ENCODE results near the gene C2orf78. TPM values are rescaled to one million over a fixed set of nuclear protein-coding genes. Genes with fewer than 3 reads are reported as not detected.

The C2orf78 gene
- total RNA-seq, 2 experiments from 2014 or later: not detected

GRCh38 chr2:73851274-73851673 is 67.3 kb downstream of the C2orf78 start:
- intact Hi-C loops (cut with micrococcal nuclease; ENCODE audit: unreplicated experiment): no loop called here
- no peaks in the 10 kb centered on the region for H3K9me2 ChIP-seq (ENCODE audit: insufficient read depth, low read length)
- CTCF ChIA-PET (ENCODE audit: unreplicated experiment): no interaction called here
- H3K4me3 ChIP-seq (ENCODE audit: low read depth, low read length, poor library complexity, severe bottlenecking): no peak overlapping the region
- POLR2A ChIA-PET: no interaction called here
- no peaks in the 10 kb centered on the region for H3K79me2 ChIP-seq (ENCODE audit: insufficient read depth, low read depth, low read length)
- no peak overlapping the region for H3K4me2 ChIP-seq (ENCODE audit: low read length)
- H3K36me3 ChIP-seq (ENCODE audit: insufficient read depth, low read length): peaks cover 95% of the 10 kb centered on the region
- no peaks in the 10 kb centered on the region for H4K20me1 ChIP-seq (ENCODE audit: insufficient read depth, low read length)
- H2AFZ ChIP-seq (ENCODE audit: low read length): no peak overlapping the region
- H3K27ac ChIP-seq (ENCODE audit: low read depth, low read length, poor library complexity, severe bottlenecking): no peak overlapping the region
- no TSS peak for BruUV-seq (replicated peaks)
- peaks cover 1% of the 10 kb centered on the region for H3K4me1 ChIP-seq (ENCODE audit: insufficient read depth, low read length, poor library complexity, severe bottlenecking)
- TF ChIP-seq EZH2phosphoT487 (IDR thresholded peaks at IDR 0.05; ENCODE audit: borderline replicate concordance, low read depth, low read length): no peak
- TF ChIP-seq, protein P1, sequence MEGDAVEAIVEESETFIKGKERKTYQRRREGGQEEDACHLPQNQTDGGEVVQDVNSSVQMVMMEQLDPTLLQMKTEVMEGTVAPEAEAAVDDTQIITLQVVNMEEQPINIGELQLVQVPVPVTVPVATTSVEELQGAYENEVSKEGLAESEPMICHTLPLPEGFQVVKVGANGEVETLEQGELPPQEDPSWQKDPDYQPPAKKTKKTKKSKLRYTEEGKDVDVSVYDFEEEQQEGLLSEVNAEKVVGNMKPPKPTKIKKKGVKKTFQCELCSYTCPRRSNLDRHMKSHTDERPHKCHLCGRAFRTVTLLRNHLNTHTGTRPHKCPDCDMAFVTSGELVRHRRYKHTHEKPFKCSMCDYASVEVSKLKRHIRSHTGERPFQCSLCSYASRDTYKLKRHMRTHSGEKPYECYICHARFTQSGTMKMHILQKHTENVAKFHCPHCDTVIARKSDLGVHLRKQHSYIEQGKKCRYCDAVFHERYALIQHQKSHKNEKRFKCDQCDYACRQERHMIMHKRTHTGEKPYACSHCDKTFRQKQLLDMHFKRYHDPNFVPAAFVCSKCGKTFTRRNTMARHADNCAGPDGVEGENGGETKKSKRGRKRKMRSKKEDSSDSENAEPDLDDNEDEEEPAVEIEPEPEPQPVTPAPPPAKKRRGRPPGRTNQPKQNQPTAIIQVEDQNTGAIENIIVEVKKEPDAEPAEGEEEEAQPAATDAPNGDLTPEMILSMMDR (conservative IDR thresholded peaks at IDR 0.05; ENCODE audit: low read length): peak; percentile 70
- no peaks in the 10 kb centered on the region for H3K9me3 ChIP-seq (ENCODE audit: low read length)
- peak; percentile 30 for DNase-seq (ENCODE audit: low spot score)

- Histone ChIP-seq H3K36me3 (ENCODE audit: insufficient read depth, low read length) (peaks cover 95% of the 10 kb centered on the region), H2AFZ (ENCODE audit: low read length) (no peak overlapping the region)
- POLR2A ChIA-PET: interaction anchor here (0.7 kb wide), 1 partner anchor 204 kb away, joined by 3 read pairs; no protein-coding TSS in a partner anchor
These were observed 68.0 kb downstream of the C2orf78 start for GRCh38 chr2:73852020-73852419.

DNA sequence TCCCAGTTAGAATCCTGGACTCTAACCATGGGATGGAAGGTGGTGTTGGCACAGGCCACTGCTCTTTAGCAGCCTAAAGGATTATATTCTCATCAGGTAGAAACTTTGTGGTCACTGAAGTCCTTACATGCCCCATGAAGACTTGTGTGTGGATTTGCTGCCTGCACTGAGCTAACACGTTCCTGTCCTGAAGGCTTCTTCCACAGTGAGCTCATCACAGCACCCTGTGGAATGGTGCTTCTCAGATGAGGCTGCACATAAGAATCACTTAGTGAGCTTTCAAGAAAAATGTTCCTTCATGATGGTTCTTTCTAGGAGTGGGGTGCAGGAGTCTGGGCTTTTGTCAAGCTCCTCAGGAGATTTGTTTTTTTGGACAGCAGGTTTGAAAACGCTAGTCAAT is 71.5 kb downstream of the C2orf78 start:
- no peaks in the 10 kb centered on the region for H3K9me3 ChIP-seq (ENCODE audit: low read length)
- H3K79me2 ChIP-seq (ENCODE audit: insufficient read depth, low read depth, low read length): no peaks in the 10 kb centered on the region
- BruUV-seq (replicated peaks): no TSS peak
- no peak overlapping the region for H3K4me2 ChIP-seq (ENCODE audit: low read length)
- H3K9me2 ChIP-seq (ENCODE audit: insufficient read depth, low read length): no peaks in the 10 kb centered on the region
- CTCF ChIA-PET (ENCODE audit: unreplicated experiment): no interaction called here
- H2AFZ ChIP-seq (ENCODE audit: low read length): no peak overlapping the region
- DNase-seq (ENCODE audit: low spot score): no peak
- H3K27ac ChIP-seq (ENCODE audit: low read depth, low read length, poor library complexity, severe bottlenecking): no peak overlapping the region
- intact Hi-C loops (cut with micrococcal nuclease; ENCODE audit: unreplicated experiment): no loop called here
- TF ChIP-seq EZH2phosphoT487 (IDR thresholded peaks at IDR 0.05; ENCODE audit: borderline replicate concordance, low read depth, low read length): no peak
- TF ChIP-seq, protein P1 (conservative IDR thresholded peaks at IDR 0.05; ENCODE audit: low read length): no peak
- POLR2A ChIA-PET: interaction anchor here (0.6 kb wide), 1 partner anchor 219 kb away, joined by 3 read pairs; no protein-coding TSS in a partner anchor
- H3K4me3 ChIP-seq (ENCODE audit: low read depth, low read length, poor library complexity, severe bottlenecking): no peak overlapping the region
- H4K20me1 ChIP-seq (ENCODE audit: insufficient read depth, low read length): no peaks in the 10 kb centered on the region
- peaks cover 10% of the 10 kb centered on the region for H3K4me1 ChIP-seq (ENCODE audit: insufficient read depth, low read length, poor library complexity, severe bottlenecking)
- peaks cover 91% of the 10 kb centered on the region for H3K36me3 ChIP-seq (ENCODE audit: insufficient read depth, low read length)

More at GRCh38 chr2:73852020-73852419, 68.0 kb downstream of the C2orf78 start:
- no peaks in the 10 kb centered on the region for H3K9me3 ChIP-seq (ENCODE audit: low read length)
- no peak overlapping the region for H3K4me2 ChIP-seq (ENCODE audit: low read length)
- no peak overlapping the region for H3K4me3 ChIP-seq (ENCODE audit: low read depth, low read length, poor library complexity, severe bottlenecking)
- H4K20me1 ChIP-seq (ENCODE audit: insufficient read depth, low read length): no peaks in the 10 kb centered on the region
- no TSS peak for BruUV-seq (replicated peaks)
- intact Hi-C loops (cut with micrococcal nuclease; ENCODE audit: unreplicated experiment): no loop called here
- no peak for TF ChIP-seq EZH2phosphoT487 (IDR thresholded peaks at IDR 0.05; ENCODE audit: borderline replicate concordance, low read depth, low read length)
- TF ChIP-seq, protein P1 (conservative IDR thresholded peaks at IDR 0.05; ENCODE audit: low read length): no peak
- H3K79me2 ChIP-seq (ENCODE audit: insufficient read depth, low read depth, low read length): no peaks in the 10 kb centered on the region
- H3K9me2 ChIP-seq (ENCODE audit: insufficient read depth, low read length): no peaks in the 10 kb centered on the region
- CTCF ChIA-PET (ENCODE audit: unreplicated experiment): no interaction called here
- no peak overlapping the region for H3K27ac ChIP-seq (ENCODE audit: low read depth, low read length, poor library complexity, severe bottlenecking)
- H3K4me1 ChIP-seq (ENCODE audit: insufficient read depth, low read length, poor library complexity, severe bottlenecking): peaks cover 9% of the 10 kb centered on the region
- no peak for DNase-seq (ENCODE audit: low spot score)
